GM20431 (cell line): ENCODE results near the gene GNG11.

Experiments
- in situ Hi-C: fragments of 300-500 bp; cut with MseI, MboI; formaldehyde crosslinking; loops from one replicate; pipeline ENCODE4 v1.15.0; 2020; ENCODE audit warnings: low sequenced_read_pairs; ENCODE audit not compliant: unreplicated experiment

GNG11 gene

GRCh38 chr7:93921607-93922566, at the start of gene GNG11:
Gene GNG11, plus strand, starts transcription at chr7:93921735. Its CDS starts 403 bp downstream, at chr7:93922138.
- in situ Hi-C loops: no loop called here

GRCh38 chr7:93873998-93874574, 47.4 kb upstream of the GNG11 start:
- in situ Hi-C loops: no loop called here

DNA sequence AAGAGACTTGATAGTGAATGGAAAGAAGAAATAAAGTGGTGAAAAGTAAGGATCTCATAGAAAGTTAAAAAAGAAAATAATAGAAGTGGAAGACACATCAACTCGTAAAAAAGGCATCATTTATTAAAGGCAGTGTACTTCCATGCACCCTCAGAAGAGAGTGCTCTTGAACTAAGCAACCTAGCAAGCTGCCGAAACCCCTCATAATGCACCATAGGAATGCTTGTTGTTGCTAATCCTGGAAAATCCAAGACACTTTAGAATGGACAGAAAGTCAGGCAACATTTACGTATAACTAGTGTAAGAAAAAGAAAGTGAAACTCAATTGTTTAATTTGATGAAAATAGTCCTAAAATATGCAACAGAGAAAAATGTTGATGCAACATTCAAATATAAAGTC, 43.8 kb upstream of the GNG11 start:
- in situ Hi-C loops: loop anchor here (25.0 kb wide), 1 partner anchor 360 kb away; no protein-coding TSS in a partner anchor

GRCh38 chr7:93879356-93879755, 42.2 kb upstream of the GNG11 start:
- in situ Hi-C loops: loop anchor here (25.0 kb wide), 1 partner anchor 358 kb away; no protein-coding TSS in a partner anchor

- in situ Hi-C loops: loop anchor here (25.0 kb wide), 1 partner anchor 355 kb away; no protein-coding TSS in a partner anchor
Observed at GRCh38 chr7:93882468-93882867, 39.1 kb upstream of the GNG11 start.

DNA sequence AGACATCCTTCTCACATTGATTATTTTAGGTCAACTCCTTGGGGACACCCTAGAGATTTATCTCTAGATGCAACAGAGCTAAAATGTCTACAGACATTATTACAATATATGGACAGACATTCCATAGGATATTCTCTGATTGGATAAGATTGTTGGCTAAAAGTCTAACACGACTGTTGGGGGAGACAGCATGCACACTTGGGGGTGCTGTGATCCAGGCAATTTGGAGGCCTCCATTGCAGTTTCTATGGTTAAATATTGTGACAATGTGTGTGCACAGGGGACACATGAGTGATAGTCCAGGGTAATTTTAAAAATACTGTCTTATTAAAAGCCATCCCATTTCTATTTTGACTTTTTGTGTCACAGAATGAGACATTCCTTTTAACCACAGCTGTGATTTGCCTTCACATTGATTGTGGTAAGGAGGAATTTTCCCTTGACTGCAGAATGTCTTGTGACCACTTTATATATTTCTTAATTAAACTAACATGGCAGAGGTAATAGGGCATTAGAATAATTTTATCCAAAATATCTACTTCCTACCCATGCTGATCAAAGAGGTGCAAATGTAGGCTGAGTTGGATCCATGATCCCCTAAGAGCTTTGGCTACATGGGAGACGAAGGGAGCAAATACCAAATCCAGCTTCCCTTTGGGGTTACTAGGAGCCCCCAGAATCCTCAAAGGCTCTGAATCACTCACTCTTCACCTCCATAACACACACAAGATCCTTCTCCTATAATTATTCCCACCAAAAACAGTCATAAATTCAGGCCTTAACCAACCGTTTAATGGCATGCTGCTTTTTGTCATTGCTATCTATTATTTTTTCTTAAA, 38.2 kb upstream of the GNG11 start:
- in situ Hi-C loops: loop anchor here (25.0 kb wide), 1 partner anchor 354 kb away; no protein-coding TSS in a partner anchor

DNA sequence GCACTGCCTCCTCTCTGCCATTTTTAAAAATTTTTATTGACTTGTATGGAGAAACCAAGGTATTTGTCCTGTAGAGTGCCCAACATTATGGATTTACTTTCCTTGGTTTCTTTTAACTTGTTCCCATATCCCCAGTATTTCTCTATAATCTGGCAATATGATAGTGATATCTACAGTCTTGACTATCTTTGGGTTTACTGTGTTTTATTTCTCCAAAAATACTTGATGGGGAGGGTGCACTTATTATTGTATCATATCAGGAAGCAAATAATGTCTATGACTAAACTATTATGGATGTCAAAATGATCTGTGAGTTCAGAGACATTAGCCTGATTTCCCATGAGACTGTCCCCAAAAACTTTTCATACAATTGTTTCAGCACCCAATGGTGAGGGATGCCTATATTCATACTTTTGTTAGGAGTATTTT, 37.6 kb upstream of the GNG11 start:
- in situ Hi-C loops: loop anchor here (25.0 kb wide), 1 partner anchor 353 kb away; no protein-coding TSS in a partner anchor

GRCh38 chr7:93884541-93884940, 37.0 kb upstream of the GNG11 start:
- in situ Hi-C loops: loop anchor here (25.0 kb wide), 1 partner anchor 353 kb away; no protein-coding TSS in a partner anchor

DNA sequence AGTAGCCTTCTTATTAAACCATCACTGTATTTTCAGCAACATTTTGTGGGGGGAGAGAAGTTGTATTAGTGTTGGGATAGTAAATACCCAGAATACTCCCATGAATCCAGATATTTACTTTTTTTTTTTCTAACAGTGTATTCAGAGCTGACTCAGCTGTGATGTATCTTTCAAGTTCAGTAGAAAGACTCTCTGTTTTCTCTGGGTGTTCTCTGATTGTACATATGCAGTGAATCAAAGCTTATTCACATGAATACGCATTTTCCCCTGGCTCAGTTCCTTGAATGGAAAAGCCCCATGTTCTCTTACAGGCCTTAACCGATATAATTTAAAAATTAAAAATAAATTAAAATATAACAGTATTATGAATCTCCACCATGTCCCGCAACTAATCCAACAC, 32.3 kb upstream of the GNG11 start:
- in situ Hi-C loops: loop anchor here (25.0 kb wide), 1 partner anchor 348 kb away; no protein-coding TSS in a partner anchor

DNA sequence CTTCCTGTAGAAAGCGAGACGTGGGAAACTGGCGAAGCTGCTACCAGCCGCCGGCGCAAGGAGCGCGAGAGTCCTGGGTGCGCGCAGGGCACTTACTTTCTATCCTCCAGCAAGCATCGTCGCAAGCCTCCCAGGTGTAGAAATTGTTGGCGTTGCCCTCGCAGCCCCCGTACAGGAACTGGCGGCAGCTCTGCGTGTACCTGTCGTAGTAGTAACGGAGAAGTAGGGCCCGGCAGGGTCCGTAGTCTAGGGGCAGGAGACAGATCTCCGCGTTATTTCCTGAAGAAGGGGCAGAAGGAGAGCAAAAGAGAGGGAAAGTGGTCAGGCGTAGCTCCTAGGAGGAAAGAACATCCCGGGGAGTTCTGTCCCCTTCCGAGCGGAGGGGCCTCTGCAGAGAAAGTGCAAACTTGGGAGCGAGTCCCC, 31.5 kb upstream of the GNG11 start:
- in situ Hi-C loops: loop anchor here (25.0 kb wide), 1 partner anchor 347 kb away; no protein-coding TSS in a partner anchor

GRCh38 chr7:93890464-93891068, 31.0 kb upstream of the GNG11 start, which contains the start of gene TFPI2:
Gene TFPI2, minus strand, starts transcription at chr7:93890753. Its CDS starts 75 bp downstream, at chr7:93890678.
- in situ Hi-C loops: loop anchor here (25.0 kb wide), 1 partner anchor 347 kb away; no protein-coding TSS in a partner anchor

GRCh38 chr7:93894426-93894825, 27.1 kb upstream of the GNG11 start:
- in situ Hi-C loops: loop anchor here (25.0 kb wide), 1 partner anchor 343 kb away; no protein-coding TSS in a partner anchor

DNA sequence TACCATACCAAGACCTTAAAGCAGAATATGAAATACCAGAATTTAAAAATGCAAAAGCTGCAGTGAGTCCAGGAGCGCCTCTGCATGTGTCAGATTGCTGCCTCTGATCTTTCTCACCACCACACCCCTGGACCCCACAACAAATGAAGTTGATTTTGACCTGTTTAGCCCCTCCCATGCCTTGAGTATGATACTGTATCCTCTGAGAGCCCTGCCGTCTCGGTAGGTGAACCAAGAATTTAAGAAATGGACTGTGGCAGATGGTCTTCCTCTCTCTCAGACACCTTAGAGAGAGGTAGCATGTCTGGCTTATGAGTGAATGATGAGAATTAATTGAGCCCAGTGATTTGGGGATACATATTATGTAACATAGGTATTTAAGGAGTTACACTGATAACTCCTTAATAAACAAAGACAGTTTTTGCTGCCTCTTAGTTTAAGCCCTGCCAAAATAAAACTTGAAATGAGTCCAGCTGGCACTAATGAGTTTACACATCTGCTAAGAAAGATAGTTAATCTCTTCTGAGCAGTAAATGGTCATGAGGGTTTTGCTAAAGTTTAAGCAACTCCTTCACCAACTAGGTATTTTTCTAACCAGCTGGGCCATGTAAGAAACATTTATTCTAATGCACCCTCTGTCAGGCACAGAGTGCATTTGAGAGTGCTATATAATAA, 26.4 kb upstream of the GNG11 start:
- in situ Hi-C loops: loop anchor here (25.0 kb wide), 1 partner anchor 342 kb away; no protein-coding TSS in a partner anchor

DNA sequence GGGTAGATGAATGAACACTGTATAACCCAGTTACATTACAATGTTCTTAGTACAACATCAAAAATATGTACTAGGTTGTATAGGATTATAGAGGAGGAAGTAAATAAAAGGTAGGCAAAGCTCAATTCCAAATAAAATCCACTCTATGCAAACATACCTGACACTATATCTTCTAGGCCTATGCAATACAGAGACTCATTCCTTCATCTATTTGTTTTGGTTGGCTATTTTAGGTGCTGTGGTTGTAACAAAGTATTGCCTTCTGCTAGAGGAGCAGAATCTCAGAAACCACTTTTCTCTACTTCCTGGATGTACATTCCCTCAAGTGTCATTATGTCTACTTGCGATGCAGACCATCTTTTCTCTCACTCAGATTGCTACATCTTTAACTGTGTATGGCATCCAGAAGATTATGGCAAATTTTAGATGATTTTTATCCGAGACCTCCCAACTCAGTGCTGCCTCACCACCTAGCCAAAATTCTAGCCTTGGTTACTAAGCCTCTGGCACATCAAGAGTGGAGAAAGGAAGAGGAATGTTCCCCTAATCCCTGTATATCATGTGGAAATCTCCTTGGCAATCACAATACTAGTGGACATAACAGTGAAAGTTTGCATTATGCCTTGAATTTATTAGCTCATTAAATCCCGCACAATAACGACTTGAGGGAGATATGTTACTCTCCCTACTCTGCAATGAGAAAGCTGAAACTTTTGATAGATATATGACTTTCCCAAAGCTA, 25.5 kb upstream of the GNG11 start:
- in situ Hi-C loops: loop anchor here (25.0 kb wide), 1 partner anchor 341 kb away; no protein-coding TSS in a partner anchor

GRCh38 chr7:93897680-93898079, 23.9 kb upstream of the GNG11 start:
- in situ Hi-C loops: loop anchor here (25.0 kb wide), 1 partner anchor 340 kb away; no protein-coding TSS in a partner anchor

- in situ Hi-C loops: loop anchor here (10.0 kb wide), 1 partner anchor 192 kb away; no protein-coding TSS in a partner anchor
Observed at GRCh38 chr7:93902777-93903423, 18.6 kb upstream of the GNG11 start.

DNA sequence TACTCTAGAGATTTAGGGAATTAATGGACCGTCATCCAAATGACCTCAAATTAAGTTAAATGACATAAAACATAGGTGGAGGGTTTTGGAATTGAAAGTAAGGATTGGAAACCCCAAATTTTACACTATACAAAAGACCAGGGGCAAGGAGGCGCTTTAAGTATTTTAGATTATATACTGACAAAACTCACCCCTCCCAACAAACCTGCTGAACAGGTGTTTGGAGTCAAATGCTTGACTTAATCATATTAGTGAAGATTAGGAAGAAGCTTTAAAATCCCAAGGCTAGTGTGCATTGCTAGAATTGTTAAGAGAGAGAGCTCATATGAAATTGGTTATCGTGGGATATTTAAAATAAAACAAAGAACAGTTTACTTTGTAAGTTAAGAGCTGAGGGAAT, 15.3 kb upstream of the GNG11 start, which contains the start of gene GNGT1:
Gene GNGT1 (plus strand): TSS at position 301 of the 400 bp plus-strand sequence. CDS start 180 bp downstream, outside the sequence.
- in situ Hi-C loops: loop anchor here (10.0 kb wide), 1 partner anchor 189 kb away; no protein-coding TSS in a partner anchor
